ENCODE data around the gene FBL.

FBL gene

DNA sequence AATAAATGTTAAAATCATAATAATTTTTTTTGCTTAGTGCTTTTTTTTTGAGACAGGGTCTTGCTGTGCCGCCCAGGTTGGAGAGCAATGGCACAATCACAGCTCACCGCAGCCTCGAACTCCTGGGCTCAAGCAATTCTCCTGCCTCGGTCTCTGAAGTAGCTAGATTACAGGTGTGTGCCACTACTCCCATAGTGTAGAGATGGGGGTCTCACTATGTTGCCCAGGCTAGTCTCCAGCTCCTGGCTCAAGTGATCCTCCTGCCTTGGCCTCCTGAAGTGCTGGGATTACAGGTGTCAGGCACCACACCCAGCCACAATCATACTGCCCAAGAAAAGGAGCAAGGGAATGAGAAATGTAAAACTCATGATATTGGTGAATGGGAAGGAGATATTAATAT is 5.1 kb downstream of the FBL start:
- no peak for DNase-seq

DNA sequence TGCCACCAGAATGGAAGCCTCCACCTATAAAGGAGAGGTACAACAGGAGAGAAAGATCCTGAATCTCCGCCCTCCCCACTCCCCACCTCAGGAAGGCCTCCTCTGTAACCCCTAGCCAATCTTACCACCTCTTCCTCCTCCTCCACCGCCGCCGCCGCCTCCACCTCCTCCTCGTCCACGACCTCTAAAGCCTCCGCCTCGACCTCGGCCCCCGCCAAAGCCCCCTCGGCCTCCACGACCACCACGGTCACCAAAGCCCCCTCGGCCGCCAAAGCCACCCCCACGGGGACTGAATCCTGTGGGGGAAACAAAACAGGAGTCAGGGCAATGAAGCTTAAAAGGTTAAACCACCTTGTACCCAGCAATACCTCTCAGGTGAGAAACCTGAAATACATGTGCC is 5.7 kb downstream of the FBL start:
- no peak for DNase-seq

DNA sequence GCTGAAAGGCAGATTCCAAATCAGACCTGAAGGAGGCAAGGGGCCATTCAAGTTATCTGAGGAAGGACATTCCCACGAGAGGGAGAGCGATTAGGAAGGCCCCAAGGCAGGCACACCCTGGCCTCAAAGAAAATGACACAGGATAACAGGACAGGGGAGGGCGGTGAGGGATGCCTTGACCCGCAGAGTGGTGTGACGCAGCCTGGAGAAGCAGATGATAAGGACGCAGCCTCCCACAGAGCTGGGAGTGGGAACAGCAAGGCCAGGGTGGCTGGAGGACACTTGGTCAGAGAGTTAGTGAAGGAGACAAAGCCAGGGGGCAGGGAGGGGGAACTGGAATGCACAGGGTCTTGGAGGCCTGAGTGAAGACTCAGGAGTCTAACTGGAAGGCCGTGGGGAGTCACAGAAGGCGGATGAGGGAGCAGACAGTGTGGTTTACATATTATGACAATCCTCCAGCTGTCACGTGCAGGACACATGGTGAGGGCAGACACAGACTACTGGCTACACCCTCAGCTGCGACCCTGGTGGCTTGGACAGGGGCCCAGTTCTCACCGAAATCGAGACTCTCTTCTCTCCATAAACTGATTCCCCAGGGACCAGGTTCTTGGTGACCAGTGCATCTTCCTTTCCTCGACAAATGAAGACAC is 6.4 kb downstream of the FBL start:
- DNase-seq = no peak

DNA sequence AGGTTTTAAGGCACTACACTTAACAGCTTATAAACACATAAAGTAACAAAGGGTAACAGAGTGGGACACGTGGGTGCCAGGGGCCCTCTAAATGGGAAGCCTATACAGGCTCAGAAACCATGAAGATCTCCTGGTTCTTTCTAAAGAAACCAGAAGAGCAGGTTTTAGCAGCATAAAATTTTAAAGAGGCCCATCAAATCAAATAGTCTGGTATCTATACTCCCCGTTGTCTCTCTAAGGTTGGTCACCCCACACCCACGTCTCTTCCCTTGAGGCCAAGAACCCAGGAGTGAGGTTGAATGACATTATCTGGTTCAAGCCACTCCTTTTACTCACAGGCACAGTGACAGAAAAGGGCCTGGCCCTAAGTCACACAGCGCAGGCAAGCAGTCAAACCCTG is 7.6 kb downstream of the FBL start:
- no peak for DNase-seq

DNA sequence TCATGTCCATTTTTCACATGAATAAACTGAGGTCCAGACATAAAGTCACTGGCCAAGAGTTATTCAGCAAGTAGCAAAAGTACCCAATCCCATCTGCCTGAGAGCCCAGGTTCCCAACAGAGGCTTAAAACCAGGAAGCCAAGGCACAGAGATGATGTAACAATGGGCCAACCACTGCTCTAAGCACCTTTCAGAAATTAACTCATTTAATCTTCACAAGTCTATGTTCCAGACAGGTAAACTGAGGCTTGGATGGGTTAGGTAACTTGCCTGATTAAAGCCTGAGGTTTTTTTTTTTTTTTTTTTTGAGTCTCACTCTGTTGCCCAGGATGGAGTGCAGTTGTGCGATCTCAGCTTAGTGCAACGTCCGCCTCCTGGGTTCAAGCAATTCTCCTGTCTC is 8.2 kb downstream of the FBL start:
- no peak for DNase-seq

DNA sequence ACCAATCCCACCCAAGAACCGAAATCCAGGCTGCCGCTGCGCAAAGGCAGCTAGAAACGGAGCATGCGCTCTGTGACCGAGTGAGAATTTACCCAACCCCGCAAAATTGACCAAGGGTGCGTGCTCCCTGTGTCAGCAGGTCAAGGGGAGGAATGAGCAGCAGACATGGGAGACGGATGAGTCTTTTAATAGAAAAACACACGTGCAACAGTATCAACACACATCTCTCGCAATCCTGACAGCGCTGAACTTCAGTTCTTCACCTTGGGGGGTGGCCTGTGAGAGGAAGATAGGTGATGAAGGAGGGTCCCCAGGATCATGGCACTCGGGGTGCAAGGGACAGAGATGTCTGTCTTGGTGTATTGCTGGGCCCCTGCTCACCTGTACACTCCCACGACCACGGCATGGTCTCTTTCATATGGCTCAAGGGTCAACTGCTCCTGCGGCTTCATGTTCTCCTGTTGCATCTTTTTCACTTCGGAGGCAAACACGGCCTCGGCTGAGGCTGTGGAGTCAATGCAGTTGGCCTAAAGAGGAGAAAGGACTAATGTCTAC is 11.8 kb downstream of the FBL start:
- DNase-seq = no peak

DNA sequence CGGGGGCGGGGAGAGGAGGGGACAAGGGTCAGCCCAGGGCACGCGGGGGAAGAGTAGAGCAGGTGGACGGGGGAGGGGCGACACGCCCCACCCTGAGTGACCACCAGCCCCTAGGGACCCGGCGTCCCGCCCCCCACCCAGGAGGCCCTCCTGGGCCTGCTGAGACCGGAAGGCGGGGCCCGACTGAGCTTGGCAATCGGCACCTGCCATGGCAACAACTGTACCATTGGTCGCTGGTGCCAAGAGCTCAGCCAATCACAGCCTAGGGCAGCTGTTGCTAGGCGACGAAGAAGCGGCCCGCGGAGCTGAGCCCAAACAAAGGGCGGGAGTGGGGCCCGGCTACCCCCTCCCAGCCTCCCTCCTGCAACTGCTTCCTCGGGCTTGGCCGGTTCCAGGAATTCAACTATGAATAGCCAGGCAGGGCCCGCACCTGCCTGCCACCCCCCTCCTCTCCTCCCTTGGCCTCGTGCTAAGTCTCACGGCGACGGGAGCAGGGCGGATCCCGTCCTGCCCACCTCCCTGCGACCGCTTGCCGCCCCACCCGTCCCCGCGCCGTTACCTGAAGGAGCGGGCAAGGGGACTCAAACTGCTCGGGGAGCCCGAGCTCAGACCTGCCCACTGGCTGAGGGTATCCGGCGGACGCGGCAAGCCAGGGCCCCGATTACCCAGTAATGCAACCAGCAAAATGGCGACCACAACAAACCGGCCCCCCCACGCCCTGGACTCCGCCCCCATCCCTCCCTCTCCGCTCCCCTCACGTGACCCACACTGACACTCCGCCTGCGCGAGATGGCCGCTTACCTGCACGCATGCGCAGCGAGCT is 12.5 kb downstream of the FBL start, which contains the start of gene DYRK1B:
TSS of gene DYRK1B (minus strand) at position 699 of the 823 bp plus-strand sequence. CDS start 2,295 bp downstream, outside the sequence.
- peak; percentile 99 for DNase-seq

DNA sequence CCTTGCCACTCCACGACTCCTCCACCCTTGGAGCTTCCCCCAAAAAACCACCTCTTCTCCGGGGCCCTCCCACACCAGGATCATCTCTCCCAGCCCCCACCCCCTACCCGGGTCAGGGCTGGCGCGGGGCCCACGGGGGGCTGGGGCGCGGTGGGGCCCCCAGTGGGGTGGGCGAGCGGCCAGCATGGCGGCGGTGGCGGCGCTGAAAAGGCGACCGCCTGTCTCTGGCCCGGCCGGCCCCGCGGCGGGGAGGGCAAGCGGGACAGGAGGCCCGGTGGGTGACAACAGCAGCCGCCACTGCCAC is 13.1 kb downstream of the FBL start:
- DNase-seq = no peak

DNA sequence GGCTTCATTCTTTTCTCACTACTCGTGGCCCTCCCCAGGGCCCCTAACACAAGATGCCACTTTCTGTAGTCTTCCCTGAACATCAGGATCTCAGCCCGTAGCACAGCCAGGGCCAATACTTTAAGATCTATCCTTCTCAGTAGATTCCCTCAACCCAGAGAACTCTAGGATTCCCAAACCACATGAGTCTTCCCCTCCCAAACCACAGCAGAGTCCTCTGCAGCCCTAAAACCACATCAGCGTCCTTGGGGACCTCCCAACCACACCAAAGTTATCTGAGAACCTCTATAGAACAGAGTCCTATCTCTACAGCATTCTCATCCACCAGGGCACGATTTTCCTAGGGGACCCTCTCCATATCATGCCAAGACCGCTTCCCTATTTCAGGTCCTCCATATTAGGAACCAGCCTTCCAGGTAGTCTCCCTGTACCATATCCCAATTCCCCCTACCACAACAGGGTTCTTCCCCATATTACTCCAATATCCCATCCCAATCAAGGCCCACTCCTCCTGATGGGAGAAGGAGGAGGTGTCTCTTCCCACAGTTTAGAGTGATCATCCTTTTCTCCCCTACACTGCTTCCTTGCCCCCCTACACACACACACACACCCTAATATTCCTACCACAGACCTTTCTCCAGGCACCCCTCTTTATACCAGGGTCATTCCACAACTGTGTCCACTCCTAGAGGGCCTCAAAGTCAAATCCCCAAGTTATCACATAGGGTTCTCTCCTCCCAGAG is 13.7 kb downstream of the FBL start:
- no peak for DNase-seq

DNA sequence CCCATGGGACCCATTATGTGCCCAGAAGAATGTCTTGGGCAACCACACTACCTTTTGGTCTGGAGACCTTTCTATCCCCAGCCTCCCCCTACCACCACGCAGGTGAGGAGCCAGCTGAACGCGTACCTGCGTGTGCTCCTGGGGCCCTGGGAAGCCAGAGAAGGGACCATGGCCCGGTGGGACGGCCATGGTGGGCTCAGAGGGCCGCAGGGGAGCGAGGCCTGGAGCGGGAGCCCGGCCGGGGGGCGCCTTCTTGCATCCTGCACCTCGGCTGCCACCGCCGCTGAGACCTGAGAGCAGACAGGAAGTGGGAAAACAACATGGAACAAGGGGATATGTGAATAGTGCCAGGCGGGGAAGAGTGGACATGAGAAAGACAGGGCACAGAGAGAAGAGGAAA is 14.5 kb downstream of the FBL start:
- no peak for DNase-seq

DNA sequence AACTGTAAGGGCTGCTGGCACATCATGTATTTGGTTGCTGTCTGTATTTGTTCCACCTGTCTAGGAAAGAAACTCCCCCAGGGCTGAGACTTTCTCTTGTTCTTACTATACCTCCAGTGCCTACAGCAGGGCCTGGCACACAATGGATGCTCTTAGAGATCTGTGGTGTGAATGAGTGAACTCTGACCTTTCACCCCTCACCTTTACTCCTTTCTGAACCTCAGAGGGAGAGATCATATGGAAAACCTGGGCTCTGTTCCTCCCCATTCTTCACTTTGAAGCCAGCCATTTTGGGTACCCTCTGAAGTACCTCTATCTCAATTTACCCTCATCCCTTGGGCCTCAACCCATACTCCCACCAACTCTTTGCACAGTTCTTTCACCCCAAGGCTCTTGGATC is 15.3 kb downstream of the FBL start:
- no peak for DNase-seq

DNA sequence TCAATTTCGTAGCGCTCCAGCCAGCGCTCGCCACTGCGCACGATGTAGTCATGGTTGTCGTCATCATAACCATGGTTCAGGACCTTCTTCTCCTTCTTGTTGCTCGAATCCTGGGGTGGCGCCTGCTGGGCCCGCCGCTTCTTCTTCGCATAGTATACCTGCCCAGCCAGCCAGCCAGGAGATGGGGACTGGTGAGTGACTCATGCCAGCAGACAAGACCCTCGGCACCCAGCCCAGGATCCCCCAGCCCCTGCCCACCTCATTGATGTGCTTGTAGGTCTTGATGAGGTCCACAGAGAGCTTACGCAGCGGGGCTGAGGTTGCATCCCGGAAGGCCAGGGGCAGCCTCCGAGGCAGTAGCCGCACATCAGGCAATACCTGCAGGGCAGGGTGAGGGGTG is 15.8 kb downstream of the FBL start:
- DNase-seq = no peak

DNA sequence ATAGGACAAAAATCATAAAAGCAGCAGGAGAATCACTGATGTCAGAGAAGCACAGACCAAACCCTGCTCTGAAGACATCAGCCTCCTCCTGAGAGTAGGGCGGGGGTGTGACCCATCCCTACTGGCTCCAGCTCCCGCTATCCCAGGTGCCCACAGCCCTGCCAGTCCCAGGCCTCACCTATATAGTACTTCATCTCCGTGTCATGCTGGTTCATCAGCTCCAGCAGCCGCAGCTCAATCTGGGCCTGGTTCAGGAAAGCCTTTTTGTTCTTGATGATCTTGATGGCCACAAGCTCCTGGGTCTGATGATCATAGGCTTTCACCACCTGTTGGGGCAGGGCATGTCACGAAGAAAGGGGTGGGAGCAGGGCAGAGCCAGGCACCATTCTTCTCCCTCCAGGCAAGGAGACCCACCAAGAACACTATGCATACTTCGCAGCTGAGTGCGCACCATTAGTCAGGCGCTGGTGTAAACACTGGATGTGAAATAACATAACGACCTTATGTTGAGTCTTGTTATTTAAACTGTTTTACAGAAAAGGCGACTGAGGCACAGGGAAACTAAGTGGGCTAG is 16.4 kb downstream of the FBL start:
- DNase-seq = no peak

DNA sequence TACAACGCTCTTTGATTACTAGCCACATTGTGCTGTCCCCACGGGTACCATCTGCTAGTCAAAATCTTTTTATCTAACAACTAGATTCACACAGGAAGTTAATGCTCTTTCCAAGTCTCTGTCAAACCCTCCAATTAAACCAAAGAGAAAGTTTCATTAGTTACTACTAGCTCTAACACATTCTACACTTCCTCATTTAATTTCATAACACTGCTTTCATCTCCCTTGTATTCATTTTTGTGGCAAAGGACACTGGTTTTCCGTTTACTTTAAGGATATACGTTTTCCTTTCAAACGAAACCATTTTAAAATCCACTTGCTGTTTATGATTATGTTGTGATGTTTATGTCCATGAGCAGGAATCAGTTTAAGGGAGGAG is 17.5 kb downstream of the FBL start:
- DNase-seq = no peak

DNA sequence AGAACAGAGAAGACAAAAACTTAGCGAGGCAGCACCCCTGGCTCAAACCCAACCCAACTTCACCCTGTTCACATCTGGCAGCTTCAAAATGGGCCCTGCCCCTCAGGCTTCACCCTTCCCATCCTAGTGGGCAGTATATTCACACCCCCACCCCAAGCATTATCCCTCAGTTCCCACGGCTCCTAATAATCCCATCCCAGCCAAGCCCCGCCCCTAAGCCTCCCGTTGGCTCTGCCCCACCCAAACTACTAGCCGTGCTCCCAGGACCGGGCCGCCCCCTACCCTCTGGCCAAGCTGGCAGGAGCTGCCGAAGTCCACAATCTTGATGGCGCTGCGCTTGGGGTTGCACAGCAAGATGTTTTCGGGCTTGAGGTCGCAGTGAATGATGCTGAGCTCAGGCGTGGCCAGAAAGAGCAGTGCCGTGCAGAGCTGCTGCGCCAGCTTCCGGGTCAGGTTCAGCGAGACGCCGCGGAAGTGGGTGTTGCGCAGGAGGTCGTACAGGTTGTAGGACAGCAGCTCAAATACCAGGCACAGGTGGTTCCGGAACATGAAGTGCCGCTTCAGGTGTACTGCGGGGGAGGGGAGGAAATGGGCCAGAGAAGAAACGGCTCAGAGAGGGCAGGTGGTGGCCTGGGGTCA is 18.0 kb downstream of the FBL start:
- no peak for DNase-seq

DNA sequence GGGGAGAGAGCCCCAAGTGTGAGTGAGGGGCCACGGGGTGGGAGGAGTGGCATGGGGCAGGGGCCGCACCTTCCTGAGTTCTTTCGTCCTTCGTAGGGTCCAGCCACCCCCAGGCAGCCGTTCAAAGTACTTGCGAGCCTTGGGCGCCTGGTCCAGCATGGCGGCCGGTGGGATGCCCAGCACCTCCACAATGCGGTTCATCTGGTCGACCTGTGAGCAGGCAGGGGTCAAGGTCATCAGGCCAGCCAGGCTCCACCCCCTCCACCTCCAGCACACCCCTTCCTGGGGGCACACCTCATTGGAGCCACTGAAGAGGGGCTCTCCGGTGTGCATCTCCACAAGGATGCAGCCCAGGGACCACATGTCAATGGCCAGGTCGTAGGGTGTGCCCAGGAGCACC is 19.0 kb downstream of the FBL start:
- no peak for DNase-seq

DNA sequence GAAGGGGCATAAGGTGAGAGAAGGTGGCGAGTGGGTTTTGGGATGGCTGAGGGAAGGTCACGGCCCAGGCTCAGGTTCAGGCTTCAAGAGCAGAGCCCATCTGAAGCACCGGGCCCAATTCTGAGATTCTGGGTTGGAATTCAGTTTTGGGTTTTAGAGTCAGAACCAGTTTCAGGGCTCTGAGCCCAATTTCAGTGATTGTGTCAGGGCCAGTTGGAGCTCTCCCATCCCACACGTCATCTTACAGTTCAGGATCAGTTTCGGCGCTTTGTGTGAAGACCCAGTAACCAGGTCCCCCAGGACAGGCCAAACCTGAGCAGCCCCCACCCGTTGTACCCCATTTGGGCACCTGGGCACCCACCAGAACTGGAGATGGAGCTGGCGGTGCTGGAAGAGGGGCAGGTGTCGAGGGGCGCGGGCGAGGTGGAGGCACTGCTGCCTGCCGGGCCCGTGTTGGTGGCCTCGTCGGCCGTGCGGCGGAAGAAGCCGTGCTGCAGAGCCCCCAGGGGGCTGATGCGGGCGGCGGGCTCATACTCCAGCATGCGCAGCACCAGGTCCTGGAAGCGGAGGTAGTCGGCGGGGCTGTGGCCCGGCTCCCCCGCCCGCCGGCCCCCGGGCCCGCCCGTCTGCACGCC is 19.8 kb downstream of the FBL start:
- DNase-seq = no peak

DNA sequence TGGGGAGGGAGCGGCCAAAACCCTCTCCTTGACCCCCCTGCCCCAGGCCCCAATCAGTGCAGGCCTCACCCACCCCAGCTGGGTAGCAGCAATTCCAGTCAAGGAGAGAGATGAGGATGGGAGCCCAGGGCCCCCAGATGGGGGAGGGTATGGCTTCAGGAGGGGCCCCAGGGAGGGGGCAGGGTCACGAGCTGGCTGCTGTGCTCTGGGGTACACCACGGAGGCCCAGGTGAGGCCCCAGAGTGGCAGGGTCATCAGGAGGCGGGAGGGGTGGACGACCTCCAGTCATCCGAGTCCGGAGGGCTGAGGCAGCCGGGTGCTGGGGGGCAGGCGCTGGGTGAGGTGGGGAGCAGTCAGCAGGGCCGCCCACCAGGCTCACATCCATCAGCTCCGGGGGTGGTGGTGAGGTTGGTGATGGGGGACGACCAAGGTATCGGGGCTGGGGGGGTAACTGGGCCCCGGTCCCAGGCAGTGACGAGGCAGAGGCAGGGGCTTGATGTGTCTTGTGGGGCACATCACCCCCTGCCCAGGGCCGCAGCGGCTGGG is 20.6 kb downstream of the FBL start:
- no peak for DNase-seq

DNA sequence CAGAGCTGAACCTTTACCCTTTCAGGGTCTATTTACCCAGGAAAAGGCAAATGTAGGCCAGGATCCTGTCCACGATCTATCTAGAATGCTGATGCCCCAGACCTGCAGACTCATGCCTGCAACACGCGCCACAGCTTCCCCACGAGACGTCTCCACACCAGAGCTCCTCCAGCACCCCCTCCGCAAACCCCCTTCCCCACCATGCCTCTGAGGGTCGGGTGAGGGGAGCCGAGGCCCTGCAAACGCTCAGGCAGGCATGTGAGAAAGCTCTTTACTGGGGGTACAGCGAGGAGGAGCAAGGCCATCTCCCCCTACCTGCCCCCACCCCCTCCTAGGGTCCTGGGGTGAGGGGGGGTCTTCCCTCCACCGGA is 21.1 kb downstream of the FBL start:
- no peak for DNase-seq

DNA sequence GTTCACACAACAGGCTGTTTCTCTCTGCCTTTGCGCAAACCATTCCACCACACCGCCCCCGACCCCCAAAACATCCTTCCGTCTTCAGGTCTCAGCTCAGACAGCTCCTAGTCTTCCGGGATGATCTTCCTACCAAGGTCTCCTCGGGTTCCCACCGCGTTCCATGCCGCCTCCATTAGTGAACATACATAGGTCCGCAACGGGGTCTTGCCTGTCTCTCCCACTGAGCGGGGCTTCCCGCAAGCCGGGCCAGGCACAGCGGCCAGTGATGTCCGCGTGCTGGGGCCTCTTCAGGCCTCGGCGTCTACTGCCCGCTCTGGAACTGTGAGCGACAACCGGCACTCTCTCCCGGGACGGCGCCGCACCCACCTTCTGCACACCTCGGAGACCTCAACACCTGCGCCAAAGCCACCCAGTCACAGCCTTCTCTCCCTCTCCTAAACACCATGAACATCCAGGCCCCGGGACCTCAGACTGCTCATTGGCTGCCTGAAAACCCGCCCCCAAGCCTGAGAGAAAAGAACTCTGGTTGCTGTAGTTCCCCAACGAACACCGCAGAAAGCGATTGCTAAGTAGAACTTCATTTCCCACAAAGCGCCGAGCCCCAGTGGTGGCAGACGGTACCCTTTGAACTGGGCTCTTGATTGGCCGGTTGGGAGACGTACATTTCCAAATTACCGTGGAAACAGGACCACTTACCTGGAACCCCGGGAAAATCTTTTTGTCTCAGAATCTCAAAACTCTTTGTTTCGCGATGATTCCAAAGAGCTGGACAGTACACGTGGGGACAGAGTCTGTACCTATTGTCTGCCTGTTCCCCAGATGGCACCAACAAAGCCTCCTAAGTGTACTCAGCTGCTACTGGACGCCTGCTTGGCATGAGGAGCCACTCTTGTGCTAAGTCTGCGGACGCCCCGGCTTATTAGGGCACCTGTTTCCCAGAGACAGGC is 21.8 kb downstream of the FBL start:
- peak; percentile 98 for DNase-seq

DNA sequence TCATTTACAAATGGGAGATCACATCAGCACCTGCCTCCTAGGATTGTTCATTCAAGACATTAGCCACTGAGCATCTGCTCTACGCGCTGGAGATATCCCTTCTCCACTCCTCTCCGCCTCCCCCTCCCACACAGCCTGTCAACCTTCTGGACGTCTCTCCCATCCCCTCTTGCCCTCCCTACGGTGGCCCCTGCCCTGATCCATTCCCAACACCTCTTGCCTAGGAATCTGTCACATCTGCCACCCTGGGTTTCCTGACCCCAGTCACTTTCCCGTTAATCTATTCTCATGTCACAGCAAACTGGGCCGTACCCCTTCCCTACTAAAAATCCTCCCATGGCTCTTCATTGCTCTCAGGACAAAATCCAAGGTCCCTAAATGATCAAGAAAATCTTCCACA is 22.5 kb downstream of the FBL start:
- DNase-seq = no peak
